K562 (cell line): ENCODE measurements around the gene CLHC1. TPM values are rescaled to one million over a fixed set of nuclear protein-coding genes. Genes with fewer than 3 reads are reported as not detected.

Source experiments
- ATF7 ChIP-seq: fragments of 450-650 bp; IDR thresholded peaks from 2 replicates; pipeline ENCODE4 v1.7.1; 2014; ENCODE audit warnings: mild to moderate bottlenecking, moderate library complexity
- CREM ChIP-seq: IDR thresholded peaks from 2 replicates; pipeline ENCODE4 v1.6.1; 2014; ENCODE audit warnings: antibody characterized with exemption, low read depth
- EGR1 ChIP-seq: fragments of 450-650 bp; conservative IDR thresholded peaks from 2 replicates; pipeline ENCODE4 v1.6.1; 2017; ENCODE audit warnings: mild to moderate bottlenecking
- FOXJ2 ChIP-seq: fragments of 200-800 bp; sonication (Bioruptor generic); IDR thresholded peaks from 2 replicates; pipeline ENCODE4 v1.6.1; 2016; ENCODE audit warnings: missing genetic modification characterization, missing compliant biosample characterization
- JUN ChIP-seq, 2 experiments: sonication (generic) in 1 of 2; formaldehyde crosslinking in 1 of 2; IDR thresholded peaks; 2 replicates each; pipeline versions ENCODE4 v1.6.1 to v1.8.0; 2012 to 2022; ENCODE audit warnings: borderline replicate concordance in 2 of 2, mild to moderate bottlenecking in 2 of 2, improper control_type of control experiment in 1 of 2, low read depth in 1 of 2, low read length in 1 of 2, missing genetic modification reagents in 1 of 2
- L3MBTL2 ChIP-seq: fragments of 450-650 bp; IDR thresholded peaks from 2 replicates; pipeline ENCODE4 v1.6.1; 2016; ENCODE audit warnings: mild to moderate bottlenecking, moderate library complexity
- MED1 ChIP-seq: sonication (generic); formaldehyde crosslinking; IDR thresholded peaks from 2 replicates; pipeline ENCODE4 v1.8.1; 2023; ENCODE audit warnings: missing genetic modification reagents, borderline replicate concordance
- NCOR1 ChIP-seq: fragments of 450-650 bp; IDR thresholded peaks from 2 replicates; pipeline ENCODE4 v1.6.1; 2016; ENCODE audit warnings: mild to moderate bottlenecking, moderate library complexity
- REST ChIP-seq, 2 experiments: fragments of 450-650 bp; formaldehyde crosslinking in 1 of 2; IDR thresholded peaks; 2 replicates each; pipeline versions ENCODE4 v1.4.0 to v1.6.1; 2014 to 2020; ENCODE audit warnings: mild to moderate bottlenecking in 2 of 2, borderline replicate concordance in 1 of 2, low read depth in 1 of 2
- SP1 ChIP-seq: sonication (generic); formaldehyde crosslinking; IDR thresholded peaks from 2 replicates; pipeline ENCODE4 v1.8.1; 2022; ENCODE audit warnings: mild to moderate bottlenecking, missing genetic modification reagents
- SRSF7 ChIP-seq: fragments of 200-400 bp; formaldehyde crosslinking; optimal IDR thresholded peaks from 2 replicates; pipeline ENCODE3; 2017; ENCODE audit warnings: mild to moderate bottlenecking, low read depth, low read length
- TAF7 ChIP-seq: fragments of 450-650 bp; IDR thresholded peaks from 2 replicates; pipeline ENCODE4 v1.6.1; 2016; ENCODE audit warnings: missing genetic modification characterization, missing compliant biosample characterization
- ZNF197 ChIP-seq: fragments of 200-800 bp; sonication (Bioruptor generic); IDR thresholded peaks from 2 replicates; pipeline ENCODE4 v1.6.1; 2016; ENCODE audit warnings: low read depth, missing genetic modification characterization, missing compliant biosample characterization
- ZNF277 ChIP-seq: fragments of 250-450 bp; sonication (Bioruptor Pico); IDR thresholded peaks from 2 replicates; pipeline ENCODE4 v1.8.0; 2022; ENCODE audit warnings: inconsistent platforms, mild to moderate bottlenecking, moderate library complexity, borderline replicate concordance
- ZNF77 ChIP-seq: fragments of 250-450 bp; sonication (Bioruptor Pico); IDR thresholded peaks from 2 replicates; pipeline ENCODE4 v1.5.0; 2020
- polyA plus RNA-seq, 8 experiments: library from polyadenylated mRNA; depleted of rRNA in 4 of 8; stranded (reverse) in 5 of 8; unstranded in 3 of 8; fragments of >200 nt; fragmentation: Nextera tagmentation in 2 of 8; fragmentation: Illumina TruSeq in 1 of 8; extraction: Ambion mirVana in 2 of 8; extraction: Trizol in 1 of 8; gene quantifications; 2 replicates each; pipeline versions ENCODE4 v1.2.1 to v1.2.3, GENCODE V29; 2011 to 2014; ENCODE audit warnings: inconsistent platforms in 1 of 8, missing spikeins in 1 of 8
- total RNA-seq, 7 experiments: library from RNA; depleted of rRNA in 6 of 7; stranded (reverse); fragments of >200 nt in 6 of 7; fragmentation: Illumina TruSeq in 2 of 7; extraction: Trizol in 2 of 7; gene quantifications; 2 replicates each; pipeline versions ENCODE4 v1.2.1 to v1.2.3, GENCODE V29; 2011 to 2021; ENCODE audit warnings: low replicate concordance in 1 of 7
- TF ChIP-seq, protein P1 (sequence below): sonication (generic); formaldehyde crosslinking; IDR thresholded peaks from 2 replicates; pipeline ENCODE4 v1.8.1; 2023; ENCODE audit warnings: mild to moderate bottlenecking, missing genetic modification reagents
- TF ChIP-seq, protein P2 (sequence below), 3 experiments: fragments of 200-800 bp in 1 of 3; sonication (Bioruptor generic) in 1 of 3; sonication (generic) in 1 of 3; formaldehyde crosslinking in 1 of 3; IDR thresholded peaks; 2 replicates each; pipeline versions ENCODE4 v1.6.1 to v1.8.0; 2016 to 2022; ENCODE audit warnings: mild to moderate bottlenecking in 2 of 3, missing compliant biosample characterization in 2 of 3, missing genetic modification characterization in 2 of 3, missing genetic modification reagents in 1 of 3

CLHC1 gene
- total and polyA plus RNA-seq, 9 of the 15 experiments (the other 6 are each of a cell fraction or from before 2014, with no cell fraction given): 3.7 to 14.3 (median 8.6) TPM

GRCh38 chr2:55157474-55157884 lies 74.6 kb downstream of the CLHC1 start (continued):
- peak; percentile 24; the same call in 1 of the 2 replicates for TF ChIP-seq FOXJ2 (tag)
- TF ChIP-seq, protein P1, sequence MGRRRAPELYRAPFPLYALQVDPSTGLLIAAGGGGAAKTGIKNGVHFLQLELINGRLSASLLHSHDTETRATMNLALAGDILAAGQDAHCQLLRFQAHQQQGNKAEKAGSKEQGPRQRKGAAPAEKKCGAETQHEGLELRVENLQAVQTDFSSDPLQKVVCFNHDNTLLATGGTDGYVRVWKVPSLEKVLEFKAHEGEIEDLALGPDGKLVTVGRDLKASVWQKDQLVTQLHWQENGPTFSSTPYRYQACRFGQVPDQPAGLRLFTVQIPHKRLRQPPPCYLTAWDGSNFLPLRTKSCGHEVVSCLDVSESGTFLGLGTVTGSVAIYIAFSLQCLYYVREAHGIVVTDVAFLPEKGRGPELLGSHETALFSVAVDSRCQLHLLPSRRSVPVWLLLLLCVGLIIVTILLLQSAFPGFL (CRISPR knock-in tag): no peak
- TF ChIP-seq, protein P2, sequence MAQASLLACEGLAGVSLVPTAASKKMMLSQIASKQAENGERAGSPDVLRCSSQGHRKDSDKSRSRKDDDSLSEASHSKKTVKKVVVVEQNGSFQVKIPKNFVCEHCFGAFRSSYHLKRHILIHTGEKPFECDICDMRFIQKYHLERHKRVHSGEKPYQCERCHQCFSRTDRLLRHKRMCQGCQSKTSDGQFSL (CRISPR knock-in tag; IDR thresholded peaks at IDR 0.05): no peak
- TF ChIP-seq, protein P2 (tag; IDR thresholded peaks at IDR 0.05): no peak
- no peak for TF ChIP-seq REST (IDR thresholded peaks at IDR 0.05; ENCODE audit: borderline replicate concordance)
- TF ChIP-seq REST (CRISPR knock-in tag; IDR thresholded peaks at IDR 0.05; ENCODE audit: low read depth): no peak
- TF ChIP-seq TAF7: no peak
- peak; percentile 29; the same call in 1 of the 2 replicates for TF ChIP-seq CREM
- peak; percentile 46; the same call in 1 of the 2 replicates for TF ChIP-seq ATF7
- TF ChIP-seq MED1 (CRISPR knock-in tag): no peak
- no peak for TF ChIP-seq JUN (IDR thresholded peaks at IDR 0.05; ENCODE audit: borderline replicate concordance, low read depth, low read length)
- TF ChIP-seq JUN (CRISPR knock-in tag; IDR thresholded peaks at IDR 0.05; ENCODE audit: borderline replicate concordance): no peak
- TF ChIP-seq EGR1: 0 out of 2 replicates have a peak, but pooled peaks have one; percentile 8
- TF ChIP-seq SRSF7: no peak
- TF ChIP-seq SP1 (CRISPR knock-in tag): no peak
- no peak for TF ChIP-seq ZNF77 (CRISPR knock-in tag)
- no peak for TF ChIP-seq L3MBTL2
- TF ChIP-seq ZNF197 (CRISPR knock-in tag): no peak
- 0 out of 2 replicates have a peak, but pooled peaks have one; percentile 6 for TF ChIP-seq NCOR1
- no peak for TF ChIP-seq ZNF277 (CRISPR knock-in tag)
